ENCODE data around the gene DOC2A.

DOC2A gene

GRCh38 chr16:29993903-29994599 lies 16.8 kb downstream of the DOC2A start:
- DNase-seq (ENCODE audit: low read depth), result no peak
- peak overlapping the region; percentile 66 for H3K4me3 ChIP-seq (ENCODE audit: low read depth, low read length)

GRCh38 chr16:29993191-29993902 lies 17.5 kb downstream of the DOC2A start:
- no peak for DNase-seq (ENCODE audit: low read depth)
- H3K4me3 ChIP-seq (ENCODE audit: low read depth, low read length), result no peak overlapping the region
- TF ChIP-seq CTCF (IDR thresholded peaks at IDR 0.05; ENCODE audit: low read depth, low read length) (no peak), MYC (IDR thresholded peaks at IDR 0.05; ENCODE audit: low read depth, low read length) (no peak), MAX (IDR thresholded peaks at IDR 0.05; ENCODE audit: low read depth, low read length) (no peak), POLR2A (IDR thresholded peaks at IDR 0.05; ENCODE audit: extremely low read depth, insufficient read length) (no peak)

More at GRCh38 chr16:29993903-29994599, 16.8 kb downstream of the DOC2A start:
- TF ChIP-seq POLR2A (IDR thresholded peaks at IDR 0.05; ENCODE audit: extremely low read depth, insufficient read length) (no peak), MYC (IDR thresholded peaks at IDR 0.05; ENCODE audit: low read depth, low read length) (no peak), CTCF (IDR thresholded peaks at IDR 0.05; ENCODE audit: low read depth, low read length) (no peak), MAX (IDR thresholded peaks at IDR 0.05; ENCODE audit: low read depth, low read length) (no peak)

- TF ChIP-seq POLR2A (IDR thresholded peaks at IDR 0.05; ENCODE audit: extremely low read depth, insufficient read length) (no peak), CTCF (IDR thresholded peaks at IDR 0.05; ENCODE audit: low read depth, low read length) (no peak), MAX (IDR thresholded peaks at IDR 0.05; ENCODE audit: low read depth, low read length) (no peak), MYC (IDR thresholded peaks at IDR 0.05; ENCODE audit: low read depth, low read length) (no peak)
- no peak overlapping the region for H3K4me3 ChIP-seq (ENCODE audit: low read depth, low read length)
- no peak for DNase-seq (ENCODE audit: low read depth)
Observed at GRCh38 chr16:29992344-29992967, 18.4 kb downstream of the DOC2A start.

GRCh38 chr16:29991571-29991904 lies 19.3 kb downstream of the DOC2A start:
- H3K4me3 ChIP-seq (ENCODE audit: low read depth, low read length), result no peak overlapping the region
- TF ChIP-seq CTCF (IDR thresholded peaks at IDR 0.05; ENCODE audit: low read depth, low read length) (no peak), MYC (IDR thresholded peaks at IDR 0.05; ENCODE audit: low read depth, low read length) (no peak), POLR2A (IDR thresholded peaks at IDR 0.05; ENCODE audit: extremely low read depth, insufficient read length) (no peak), MAX (IDR thresholded peaks at IDR 0.05; ENCODE audit: low read depth, low read length) (no peak)
- no peak for DNase-seq (ENCODE audit: low read depth)

GRCh38 chr16:29990883-29991570 lies 19.8 kb downstream of the DOC2A start:
- DNase-seq (ENCODE audit: low read depth), result no peak
- no peak overlapping the region for H3K4me3 ChIP-seq (ENCODE audit: low read depth, low read length)
- TF ChIP-seq MAX (IDR thresholded peaks at IDR 0.05; ENCODE audit: low read depth, low read length) (no peak), MYC (IDR thresholded peaks at IDR 0.05; ENCODE audit: low read depth, low read length) (no peak), CTCF (IDR thresholded peaks at IDR 0.05; ENCODE audit: low read depth, low read length) (no peak), POLR2A (IDR thresholded peaks at IDR 0.05; ENCODE audit: extremely low read depth, insufficient read length) (no peak)
